ENCODE data around the gene ZCCHC24.
"Not testable (repeated sequence)": the region's sequence is repeated elsewhere in the genome, so short reads cannot be mapped to it uniquely, and the experiment has no call there.

The ZCCHC24 gene

GRCh38 chr10:79472449-79472848 lies 27.0 kb upstream of the ZCCHC24 start:
- no peak for DNase-seq

GRCh38 chr10:79471776-79472175 lies 26.4 kb upstream of the ZCCHC24 start:
- DNase-seq: no peak

GRCh38 chr10:79470096-79470495 lies 24.7 kb upstream of the ZCCHC24 start:
- DNase-seq: no peak

GRCh38 chr10:79468841-79469585 lies 23.6 kb upstream of the ZCCHC24 start:
- no peak for DNase-seq

GRCh38 chr10:79468015-79468560 lies 22.7 kb upstream of the ZCCHC24 start:
- DNase-seq: no peak

- DNase-seq: no peak
These were observed 19.9 kb upstream of the ZCCHC24 start for GRCh38 chr10:79465341-79465740.

- DNase-seq: no peak
These were observed 18.4 kb upstream of the ZCCHC24 start for GRCh38 chr10:79463578-79464496.

GRCh38 chr10:79460687-79461086 lies 15.3 kb upstream of the ZCCHC24 start:
- DNase-seq: no peak

GRCh38 chr10:79459243-79459642 lies 13.8 kb upstream of the ZCCHC24 start:
- no peak for DNase-seq

GRCh38 chr10:79458483-79458882 lies 13.1 kb upstream of the ZCCHC24 start:
- no peak for DNase-seq

GRCh38 chr10:79457256-79457785 lies 11.9 kb upstream of the ZCCHC24 start:
- no peak for DNase-seq

GRCh38 chr10:79454259-79454658 lies 8.8 kb upstream of the ZCCHC24 start:
- no peak for DNase-seq

GRCh38 chr10:79453392-79453791 lies 8.0 kb upstream of the ZCCHC24 start:
- DNase-seq: no peak

GRCh38 chr10:79452174-79452611 lies 6.8 kb upstream of the ZCCHC24 start:
- no peak for DNase-seq

GRCh38 chr10:79451046-79451699 lies 5.7 kb upstream of the ZCCHC24 start:
- no peak for DNase-seq

- no peak for DNase-seq
These were observed 4.0 kb upstream of the ZCCHC24 start for GRCh38 chr10:79449181-79450146.

- DNase-seq: no peak
These were observed 3.3 kb upstream of the ZCCHC24 start for GRCh38 chr10:79448732-79449049.

GRCh38 chr10:79447911-79448731 lies 2.7 kb upstream of the ZCCHC24 start:
- DNase-seq: no peak

GRCh38 chr10:79447249-79447648 lies 1.8 kb upstream of the ZCCHC24 start:
- not testable (repeated sequence) for DNase-seq

GRCh38 chr10:79446758-79447084 lies 1.3 kb upstream of the ZCCHC24 start:
- DNase-seq: no peak

Data from stimulated activated CD4-positive, alpha-beta T cell treated with anti-CD3 and anti-CD28 coated beads, Interleukin-4, amount 100 ng/mL, for 1 hour (primary cell).